T-helper 2 cell treated with Interferon-gamma antibody and Interleukin-4, amounts not matched to agents 100 ng/mL and 5 ng/mL, for 36 hours (primary cell): Measurements from ENCODE around the gene IQCE. TPM values are rescaled to one million over a fixed set of nuclear protein-coding genes. Genes with fewer than 3 reads are reported as not detected.

ENCODE experiments used
- intact Hi-C: fragments of 100-400 bp; cut with micrococcal nuclease; formaldehyde crosslinking; loops from one replicate; pipeline ENCODE4 v1.15.1; 2023
- total RNA-seq: library from RNA; stranded (reverse); gene quantifications from 2 replicates; pipeline ENCODE4 v1.2.3, GENCODE V29; 2022

The IQCE gene
- total RNA-seq, result 9.2 and 12.2 TPM in 2 replicates

GRCh38 chr7:2558629-2559282 lies at the start of gene IQCE:
Gene IQCE (plus strand): TSS chr7:2558979. CDS start chr7:2559182, 203 bp downstream.
- intact Hi-C loops, result loop anchor here (1.0 to 10.0 kb wide), 4 partner anchors 39 to 244 kb away; partner anchors contain the start of genes GRIFIN, LFNG and SNX8

GRCh38 chr7:2509298-2509906 lies 49.4 kb upstream of the IQCE start:
- intact Hi-C loops, result no loop called here

- intact Hi-C loops, result no loop called here
These were observed 48.5 kb upstream of the IQCE start for GRCh38 chr7:2510130-2510776.

GRCh38 chr7:2510909-2511768 lies 47.6 kb upstream of the IQCE start:
- intact Hi-C loops, result loop anchor here (1.0 kb wide), 1 partner anchor 8 kb away; the partner anchor contains the start of gene LFNG

- intact Hi-C loops, result loop anchor here (1.0 kb wide), 2 partner anchors 8 to 122 kb away; partner anchors contain the start of gene LFNG
These were observed 47.0 kb upstream of the IQCE start for GRCh38 chr7:2511769-2512168.

- intact Hi-C loops, result loop anchor here (1.0 kb wide), 1 partner anchor 121 kb away; no protein-coding TSS in a partner anchor
These were observed 46.6 kb upstream of the IQCE start for GRCh38 chr7:2512179-2512661.

GRCh38 chr7:2512713-2513112 lies 46.1 kb upstream of the IQCE start:
- intact Hi-C loops, result loop anchor here (1.0 kb wide), 1 partner anchor 121 kb away; no protein-coding TSS in a partner anchor

GRCh38 chr7:2513702-2514101 lies 45.1 kb upstream of the IQCE start:
- intact Hi-C loops, result no loop called here

- intact Hi-C loops, result no loop called here
These were observed 44.0 kb upstream of the IQCE start for GRCh38 chr7:2514473-2515423.

- intact Hi-C loops, result no loop called here
These were observed 43.2 kb upstream of the IQCE start for GRCh38 chr7:2515424-2516193.

GRCh38 chr7:2516194-2516555 lies 42.6 kb upstream of the IQCE start:
- intact Hi-C loops, result no loop called here

- intact Hi-C loops, result no loop called here
These were observed 41.8 kb upstream of the IQCE start for GRCh38 chr7:2517026-2517425.

GRCh38 chr7:2517678-2518507 lies 40.9 kb upstream of the IQCE start:
- intact Hi-C loops, result no loop called here

GRCh38 chr7:2518737-2519118 lies 40.1 kb upstream of the IQCE start:
- intact Hi-C loops, result loop anchor here (1.0 kb wide), 3 partner anchors 7 to 113 kb away; partner anchors contain the start of gene TTYH3

- intact Hi-C loops, result loop anchor here (1.0 kb wide), 3 partner anchors 8 to 112 kb away; partner anchors contain the start of gene TTYH3
These were observed 39.5 kb upstream of the IQCE start, which contains the start of gene LFNG for GRCh38 chr7:2519119-2519930. Gene LFNG (plus strand): TSS chr7:2519774. CDS start chr7:2519862, 88 bp downstream.

GRCh38 chr7:2520131-2520760 lies 38.5 kb upstream of the IQCE start:
- intact Hi-C loops, result loop anchor here (5.0 to 10.0 kb wide), 3 partner anchors 43 to 575 kb away; partner anchors contain the start of genes CHST12 and GRIFIN
